ENCODE data around the gene C5orf22.
"Not testable (repeated sequence)": the region's sequence is repeated elsewhere in the genome, so short reads cannot be mapped to it uniquely, and the experiment has no call there.

The C5orf22 gene

DNA sequence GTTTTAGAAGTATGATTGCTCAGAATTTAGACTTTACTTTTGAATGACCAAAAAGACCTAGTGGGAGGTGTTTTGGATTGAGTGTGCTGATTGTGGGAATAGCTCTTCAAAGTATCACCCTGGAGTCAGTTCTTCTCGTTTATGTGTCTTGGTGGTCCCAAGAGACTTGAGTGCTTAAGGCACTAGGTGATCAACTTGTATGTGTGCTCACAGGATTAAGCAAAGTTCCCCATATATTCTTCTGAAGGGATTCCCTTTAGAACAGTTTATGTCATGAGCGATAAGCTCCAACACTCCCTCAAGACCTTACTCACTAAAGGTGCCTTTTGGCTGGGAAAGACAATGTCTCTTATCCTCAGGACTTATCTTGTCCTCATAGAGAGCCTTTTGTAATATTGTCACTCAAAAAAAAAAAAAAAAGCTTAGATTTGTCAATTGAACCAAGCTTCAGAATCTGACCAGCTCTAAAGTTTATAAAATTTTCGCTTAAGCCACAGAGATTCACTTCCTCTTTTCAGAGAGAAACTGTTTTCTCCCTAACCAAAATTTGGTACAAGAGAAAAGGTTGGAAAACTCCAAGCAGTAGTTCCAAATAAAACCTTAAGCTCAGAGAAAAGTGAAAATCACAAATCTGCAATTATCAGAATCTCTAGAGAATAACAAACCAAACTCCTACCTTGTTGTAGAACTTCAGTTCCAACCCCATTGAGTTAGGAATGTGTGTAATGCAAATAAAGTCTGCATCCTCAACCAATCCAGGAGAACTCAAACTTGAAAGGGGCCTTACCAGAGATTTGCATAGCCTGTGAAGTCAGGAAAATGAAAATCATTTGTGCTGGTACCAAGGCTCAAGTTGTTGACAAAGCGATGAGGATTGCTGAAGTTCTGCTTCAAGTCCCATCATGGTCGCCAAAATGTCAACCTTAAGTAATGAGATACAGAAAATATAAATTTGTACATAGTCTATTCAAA, 66.8 kb downstream of the C5orf22 start:
- Histone ChIP-seq H3K27me3 (ENCODE audit: insufficient read depth, low read length) (peaks cover 85% of the 10 kb centered on the region), H3K36me3 (ENCODE audit: insufficient read depth, low read length) (no peaks in the 10 kb centered on the region), H3K27ac (ENCODE audit: low read depth, low read length) (no peak overlapping the region)

DNA sequence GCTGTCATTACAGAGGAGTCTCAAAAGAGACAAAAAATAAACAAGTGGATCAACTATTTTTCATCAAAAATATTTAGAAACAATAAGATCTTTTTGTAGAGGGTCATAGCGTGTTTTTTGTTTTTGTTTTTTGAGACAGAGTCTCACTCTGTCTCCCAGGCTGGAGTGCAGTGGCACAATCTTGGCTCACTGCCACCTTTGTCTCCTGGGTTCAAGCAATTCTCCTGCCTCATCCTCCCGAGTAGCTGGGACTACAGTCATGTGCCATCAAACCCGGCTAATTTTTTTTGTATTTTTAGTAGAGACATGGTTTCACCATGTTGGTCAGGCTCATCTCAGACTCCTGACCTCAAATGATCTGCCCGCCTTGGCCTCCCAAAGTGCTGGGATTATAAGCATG, 70.2 kb downstream of the C5orf22 start:
- not testable (repeated sequence) for H3K4me1 ChIP-seq (ENCODE audit: control insufficient read depth, insufficient read depth, low read length, unreplicated experiment); H3K27ac ChIP-seq (ENCODE audit: low read depth, low read length); H3K4me3 ChIP-seq (ENCODE audit: low read depth, low read length); H3K36me3 ChIP-seq (ENCODE audit: insufficient read depth, low read length); H3K79me2 ChIP-seq (ENCODE audit: control insufficient read depth, insufficient read depth, low read length, unreplicated experiment); H2AFZ ChIP-seq (ENCODE audit: low read length, unreplicated experiment)
- H3K27me3 ChIP-seq (ENCODE audit: insufficient read depth, low read length), result peaks cover 70% of the 10 kb centered on the region

More for the DNA sequence above, 66.8 kb downstream of the C5orf22 start:
- Histone ChIP-seq H2AFZ (ENCODE audit: low read length, unreplicated experiment) (no peak overlapping the region), H3K4me1 (ENCODE audit: control insufficient read depth, insufficient read depth, low read length, unreplicated experiment) (no peaks in the 10 kb centered on the region), H3K4me3 (ENCODE audit: low read depth, low read length) (no peak overlapping the region), H3K79me2 (ENCODE audit: control insufficient read depth, insufficient read depth, low read length, unreplicated experiment) (no peaks in the 10 kb centered on the region)

DNA sequence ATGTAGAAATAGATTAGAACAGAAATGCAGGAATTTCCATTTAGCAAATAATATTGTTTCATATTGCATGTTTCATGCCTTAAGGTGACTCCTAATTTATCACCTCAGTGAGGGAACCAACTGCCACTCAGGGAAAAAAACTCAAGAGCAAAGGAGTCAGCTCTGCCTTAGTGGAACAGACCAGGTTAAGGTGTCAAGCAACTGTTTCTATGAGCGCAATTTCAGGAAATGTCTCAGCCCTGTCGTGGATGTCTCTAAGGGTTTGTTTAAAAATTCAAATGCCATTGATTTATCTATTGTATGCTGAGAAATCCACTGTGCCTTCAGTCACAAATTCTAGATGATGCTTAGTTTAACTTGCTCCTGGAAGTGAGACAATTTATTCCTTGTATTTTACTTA, 72.1 kb downstream of the C5orf22 start:
- no peaks in the 10 kb centered on the region for H3K79me2 ChIP-seq (ENCODE audit: control insufficient read depth, insufficient read depth, low read length, unreplicated experiment)
- H3K4me1 ChIP-seq (ENCODE audit: control insufficient read depth, insufficient read depth, low read length, unreplicated experiment), result no peaks in the 10 kb centered on the region
- no peak overlapping the region for H3K4me3 ChIP-seq (ENCODE audit: low read depth, low read length)
- H3K36me3 ChIP-seq (ENCODE audit: insufficient read depth, low read length), result no peaks in the 10 kb centered on the region
- H3K27ac ChIP-seq (ENCODE audit: low read depth, low read length), result no peak overlapping the region
- peaks cover 61% of the 10 kb centered on the region for H3K27me3 ChIP-seq (ENCODE audit: insufficient read depth, low read length)
- H2AFZ ChIP-seq (ENCODE audit: low read length, unreplicated experiment), result no peak overlapping the region

DNA sequence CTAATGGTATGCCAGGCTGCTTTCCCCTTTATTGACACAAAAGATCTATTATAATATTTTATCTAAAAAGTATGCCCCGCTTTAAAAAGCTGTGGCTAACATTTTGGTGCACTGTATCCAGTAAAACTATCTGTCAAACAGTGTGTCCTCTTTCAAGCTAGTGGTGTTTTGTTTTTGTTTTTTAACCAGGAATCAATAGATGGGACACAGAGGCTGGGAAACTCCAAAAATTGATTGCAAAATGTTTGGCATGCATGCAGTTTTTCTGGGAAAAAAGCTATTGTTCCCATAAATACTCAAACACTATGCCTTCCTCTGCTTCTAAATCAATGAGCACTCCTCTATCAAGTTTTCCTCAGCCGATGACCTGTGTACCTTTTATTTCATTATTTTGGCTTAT, 72.5 kb downstream of the C5orf22 start:
- no peak overlapping the region for H3K27ac ChIP-seq (ENCODE audit: low read depth, low read length)
- H3K4me3 ChIP-seq (ENCODE audit: low read depth, low read length), result no peak overlapping the region
- H3K79me2 ChIP-seq (ENCODE audit: control insufficient read depth, insufficient read depth, low read length, unreplicated experiment), result no peaks in the 10 kb centered on the region
- no peaks in the 10 kb centered on the region for H3K4me1 ChIP-seq (ENCODE audit: control insufficient read depth, insufficient read depth, low read length, unreplicated experiment)
- H3K36me3 ChIP-seq (ENCODE audit: insufficient read depth, low read length), result no peaks in the 10 kb centered on the region
- peaks cover 62% of the 10 kb centered on the region for H3K27me3 ChIP-seq (ENCODE audit: insufficient read depth, low read length)
- H2AFZ ChIP-seq (ENCODE audit: low read length, unreplicated experiment), result no peak overlapping the region

Data from ACC112 (cell line).